Activated CD4-positive, alpha-beta T cell treated with anti-CD3 and anti-CD28 coated beads for 4 hours (primary cell): ENCODE results near the gene APBB2.

Experiments used
- DNase-seq, 2 donors: peaks; one replicate each; pipeline ENCODE4 v3.0.0-alpha.2; 2020

APBB2 gene

DNA sequence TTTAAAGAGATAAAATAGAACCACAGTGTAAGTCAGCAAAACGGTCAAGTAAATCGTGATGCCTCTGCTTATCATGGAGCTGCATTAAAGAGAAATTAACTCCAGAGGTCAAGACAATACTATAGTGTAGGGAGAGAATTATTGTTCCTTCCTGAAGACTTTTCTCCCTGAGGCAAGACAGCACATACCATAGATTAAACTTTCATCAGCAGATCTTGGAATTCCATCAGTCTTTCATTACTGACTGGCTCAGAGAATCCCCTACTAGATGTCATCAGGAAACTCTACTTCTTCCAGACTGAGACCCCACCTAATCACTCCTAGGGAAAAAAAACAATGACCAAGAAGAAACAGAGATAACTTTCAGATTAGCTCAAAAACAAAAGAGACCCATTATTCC is 333.2 kb downstream of the APBB2 start:
- no peak for DNase-seq

DNA sequence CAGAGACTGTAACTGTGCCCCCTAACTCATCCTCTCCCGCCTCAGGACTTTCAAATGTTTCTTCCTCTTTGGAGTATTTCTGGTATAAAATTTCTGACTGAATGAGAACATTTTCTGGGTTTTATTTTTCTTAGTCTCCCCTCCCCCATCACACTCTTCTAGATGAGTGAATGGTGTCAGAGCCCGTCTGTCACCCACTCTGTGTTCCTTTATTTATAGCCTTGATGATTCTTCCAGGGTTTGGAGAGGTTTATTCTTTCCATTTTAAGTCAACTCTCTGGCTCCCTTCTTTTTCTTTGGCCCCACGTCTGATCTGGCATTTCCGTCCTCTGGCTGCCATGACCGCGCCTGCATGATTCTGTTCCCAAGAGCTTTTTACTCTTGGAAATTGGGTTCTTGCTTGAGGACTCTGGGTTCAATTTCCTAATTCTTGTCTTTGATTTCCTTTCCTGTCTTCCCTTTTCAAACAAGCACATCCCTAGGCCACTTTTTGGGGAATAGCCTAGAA is 335.7 kb downstream of the APBB2 start:
- no peak for DNase-seq

DNA sequence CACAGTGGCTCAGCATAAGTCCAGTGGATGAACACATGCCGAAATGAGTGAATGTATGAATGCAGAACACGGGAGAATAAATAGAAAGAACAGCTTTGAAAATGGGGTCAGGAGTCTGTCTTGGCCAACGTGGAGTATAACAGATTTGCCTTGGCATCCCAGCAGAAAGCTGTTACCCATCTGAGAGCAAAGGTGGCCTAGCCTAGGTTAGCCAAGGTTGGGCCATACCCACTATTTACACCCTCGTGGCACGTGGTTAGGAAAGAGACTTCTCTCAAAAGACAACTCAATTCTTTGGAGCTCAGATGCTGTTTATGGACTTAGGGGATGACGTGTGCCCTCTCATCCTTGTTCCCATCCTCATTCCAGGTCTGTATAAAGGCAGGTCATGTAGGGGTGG is 337.3 kb downstream of the APBB2 start:
- DNase-seq = no peak

DNA sequence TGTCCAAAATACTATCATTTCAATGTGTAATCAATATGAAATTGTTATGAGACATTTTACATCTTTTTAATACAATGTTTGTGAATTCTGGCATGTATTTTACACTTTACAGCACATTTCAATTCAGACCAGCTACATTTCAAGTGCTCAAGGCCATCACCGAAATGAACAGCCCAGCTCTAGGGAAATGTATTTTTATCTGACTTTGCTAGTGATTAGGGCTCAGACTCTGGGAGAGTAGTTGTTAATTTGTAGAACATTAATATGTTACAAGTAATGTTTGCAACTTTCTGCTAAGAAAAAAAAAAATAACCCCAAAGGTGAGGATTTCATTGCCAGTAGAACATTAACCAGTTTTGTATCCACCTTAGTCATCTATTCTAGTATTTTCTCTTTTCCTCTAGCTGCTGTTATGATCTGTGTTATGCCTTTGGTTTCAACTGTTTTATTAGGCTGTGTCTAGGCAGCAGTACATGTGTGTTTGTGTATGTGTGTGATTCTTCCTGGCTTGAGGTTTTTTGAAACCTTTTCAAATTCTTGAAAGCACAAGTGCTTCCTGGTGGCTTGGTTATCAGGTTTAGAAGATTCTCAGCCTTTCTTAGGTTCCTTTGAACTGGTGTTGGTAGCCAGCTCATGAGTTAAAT is 338.7 kb downstream of the APBB2 start:
- DNase-seq = no peak

DNA sequence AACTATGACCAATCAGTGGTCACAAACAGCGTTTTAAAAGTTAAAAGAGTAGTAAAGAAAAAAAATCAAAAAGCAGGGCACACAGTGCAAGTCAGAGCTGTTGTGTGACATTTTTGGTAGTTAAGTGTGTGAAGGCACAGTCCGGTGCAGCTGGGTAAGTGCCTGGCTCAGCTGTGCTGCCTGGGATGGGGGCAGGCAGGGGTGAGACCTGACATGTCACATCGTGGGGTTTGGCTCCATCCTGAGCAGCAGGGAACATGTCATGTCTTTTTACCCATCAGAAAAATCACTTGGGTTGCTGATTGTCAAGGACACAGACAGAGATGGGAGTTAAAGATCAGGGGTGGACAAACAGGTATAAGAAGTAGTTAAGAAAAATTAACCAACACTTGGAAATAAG is 339.4 kb downstream of the APBB2 start:
- no peak for DNase-seq

DNA sequence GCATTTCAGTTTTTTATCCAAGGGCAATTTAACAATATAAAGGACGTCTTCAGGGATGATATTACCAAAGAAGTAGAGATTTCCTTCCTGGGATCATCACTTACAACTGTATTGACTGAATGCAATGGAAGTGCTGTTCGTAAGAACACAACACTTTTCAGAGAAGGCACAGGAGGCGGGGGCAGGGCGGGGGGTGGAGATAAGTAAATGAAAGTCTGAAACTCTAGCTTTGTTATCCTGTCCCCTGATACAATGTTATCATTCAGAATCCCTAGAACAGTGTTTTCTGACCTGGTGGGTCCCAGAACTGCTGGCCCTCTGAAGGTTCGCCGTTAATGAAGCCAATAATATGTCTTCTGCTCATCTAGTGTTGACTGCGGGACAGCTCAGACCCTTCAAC is 340.0 kb downstream of the APBB2 start:
- no peak for DNase-seq

DNA sequence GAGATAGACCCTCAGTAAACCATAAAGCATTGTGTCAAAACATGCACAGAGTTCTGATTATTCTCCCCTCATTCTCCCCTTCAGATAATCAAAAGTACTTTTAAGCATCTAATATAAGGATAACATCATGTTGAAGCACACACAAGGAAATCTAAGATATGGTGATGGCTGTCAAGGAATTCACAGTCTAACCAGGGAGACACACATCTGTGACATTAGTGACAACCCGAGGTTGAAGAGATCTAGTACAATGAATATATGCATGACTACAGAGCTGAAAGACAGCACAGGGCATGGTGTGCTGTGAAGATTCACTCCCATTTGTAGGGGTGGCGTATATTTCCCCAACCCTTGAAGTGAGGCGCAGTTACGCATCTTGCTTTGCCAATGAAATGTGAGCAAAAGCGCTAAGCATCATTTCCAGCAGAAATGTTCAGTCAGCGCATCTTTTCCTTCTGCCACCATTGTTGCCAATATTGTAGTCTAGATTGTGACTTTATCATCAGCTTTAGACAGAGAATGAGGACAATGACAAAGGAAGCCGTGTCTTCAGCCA is 342.6 kb downstream of the APBB2 start:
- DNase-seq = no peak

DNA sequence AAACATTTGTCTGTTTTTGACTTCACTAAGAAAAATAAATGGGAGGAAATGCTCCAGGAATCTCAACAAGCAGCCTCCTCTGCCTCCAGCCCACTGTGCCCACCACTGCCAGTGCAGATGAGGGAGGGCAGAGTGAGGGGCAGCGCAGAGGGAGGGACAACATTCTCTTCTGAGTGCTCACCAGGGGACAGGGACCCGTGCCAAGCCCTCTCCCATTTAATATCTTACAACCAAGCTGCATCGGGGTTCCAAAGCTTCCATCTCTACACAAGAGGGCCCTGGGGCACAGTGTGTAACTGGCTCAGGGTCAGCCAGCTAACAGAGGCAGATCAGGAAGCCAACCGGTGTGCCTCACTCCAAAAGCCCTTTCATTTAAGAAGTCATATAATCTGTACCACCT is 344.2 kb downstream of the APBB2 start:
- DNase-seq = no peak

DNA sequence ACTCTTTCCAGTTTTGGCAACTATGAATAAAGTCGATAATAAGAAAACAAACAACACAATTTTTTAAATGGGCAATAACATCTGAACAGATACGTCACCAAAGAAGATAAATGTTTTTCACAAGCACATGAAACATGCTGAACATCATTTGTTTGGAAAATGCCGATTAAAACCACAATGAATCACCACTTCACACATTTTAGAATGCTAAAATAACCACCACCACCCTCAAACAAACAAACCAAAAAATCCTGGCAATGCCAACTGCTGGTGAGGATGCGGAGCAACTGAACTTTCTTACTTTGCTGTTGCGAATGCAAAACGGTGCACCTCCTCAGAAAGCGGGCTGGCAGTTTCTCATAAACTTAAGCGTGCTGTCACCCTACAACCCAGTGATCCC is 348.6 kb downstream of the APBB2 start:
- no peak for DNase-seq

DNA sequence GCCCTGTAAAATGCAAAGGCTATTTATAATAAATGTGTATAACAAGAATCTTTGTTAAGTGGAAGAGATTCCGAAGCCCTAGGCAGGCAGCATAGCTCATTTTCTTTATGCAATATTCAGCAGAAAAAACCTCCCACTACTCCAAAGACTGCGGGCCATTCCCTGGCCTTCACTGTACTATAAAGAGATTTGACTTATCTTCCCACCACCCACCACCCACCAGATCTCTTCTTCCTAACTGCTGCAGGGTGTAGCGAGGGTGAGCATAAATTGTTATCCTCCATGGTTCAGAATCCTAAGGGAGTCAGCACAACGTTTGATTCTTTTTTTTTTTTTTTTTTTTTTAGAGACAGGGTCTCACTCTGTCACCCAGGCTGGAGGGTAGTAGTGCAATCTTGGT is 349.8 kb downstream of the APBB2 start:
- no peak for DNase-seq

DNA sequence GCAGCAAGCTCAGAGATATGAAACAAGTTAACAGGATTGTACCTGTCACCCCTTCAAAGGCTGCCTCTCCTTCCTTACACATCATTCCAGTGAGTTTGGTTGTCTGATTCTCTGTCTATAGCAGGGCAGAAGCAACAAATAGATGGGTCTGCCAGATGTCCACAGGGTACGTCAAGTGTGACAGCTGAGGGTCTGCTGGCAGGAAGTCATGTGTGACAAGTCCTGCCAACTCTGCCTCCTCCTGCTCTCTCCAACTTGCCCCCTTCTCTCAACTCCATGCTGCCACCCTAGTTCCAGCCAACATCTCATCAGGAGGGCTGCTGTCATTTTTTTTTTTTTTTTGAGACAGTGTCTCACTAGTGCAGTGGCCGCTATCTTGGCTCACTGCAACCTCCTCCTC is 355.4 kb downstream of the APBB2 start:
- DNase-seq = no peak

DNA sequence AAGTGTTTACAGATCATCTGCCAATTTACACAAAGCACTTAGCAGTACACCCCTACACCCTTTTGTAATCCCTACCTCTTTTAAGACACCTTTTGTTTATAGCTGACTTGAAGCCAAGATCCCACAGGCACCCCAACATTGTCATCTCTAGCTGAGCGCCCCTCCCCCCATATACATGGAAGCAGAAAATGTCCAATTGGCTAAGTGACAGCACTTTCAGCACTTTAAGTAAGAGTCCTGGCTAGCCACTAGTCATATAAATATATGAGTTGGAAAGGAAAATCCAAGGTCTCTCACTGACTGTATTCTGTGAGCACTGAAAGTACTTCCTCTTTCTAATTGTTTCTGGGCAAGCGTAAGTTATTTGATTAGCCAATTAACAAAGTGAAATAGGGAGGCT is 356.4 kb downstream of the APBB2 start:
- DNase-seq = no peak

DNA sequence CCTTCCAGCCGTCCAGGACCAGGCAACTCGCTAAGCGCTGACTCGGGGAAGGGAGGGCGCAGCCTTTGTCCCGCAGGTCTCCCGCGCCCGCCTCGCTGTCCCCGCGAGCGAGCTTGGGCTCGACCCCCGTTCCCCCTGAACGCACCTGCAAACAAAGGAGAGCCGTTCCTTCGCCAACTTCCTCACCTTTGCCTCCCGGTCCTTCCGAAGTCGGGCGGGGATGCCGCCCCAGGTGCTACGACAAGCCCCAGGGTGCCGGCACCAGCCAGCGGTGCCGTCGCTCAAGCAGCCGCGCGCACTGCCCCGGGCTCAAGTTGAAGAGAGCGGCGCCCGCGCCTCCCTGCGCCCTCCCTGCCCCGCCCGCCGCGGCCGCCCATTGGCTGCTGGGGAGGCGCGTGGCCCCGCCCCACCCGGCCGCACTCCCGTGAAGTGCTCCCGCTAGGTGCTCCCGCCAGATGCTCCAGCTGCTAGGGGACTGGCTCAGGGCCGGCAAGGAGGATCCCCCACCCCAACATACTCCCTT is 357.4 kb downstream of the APBB2 start:
- peak; percentile 37 to 39 for DNase-seq

DNA sequence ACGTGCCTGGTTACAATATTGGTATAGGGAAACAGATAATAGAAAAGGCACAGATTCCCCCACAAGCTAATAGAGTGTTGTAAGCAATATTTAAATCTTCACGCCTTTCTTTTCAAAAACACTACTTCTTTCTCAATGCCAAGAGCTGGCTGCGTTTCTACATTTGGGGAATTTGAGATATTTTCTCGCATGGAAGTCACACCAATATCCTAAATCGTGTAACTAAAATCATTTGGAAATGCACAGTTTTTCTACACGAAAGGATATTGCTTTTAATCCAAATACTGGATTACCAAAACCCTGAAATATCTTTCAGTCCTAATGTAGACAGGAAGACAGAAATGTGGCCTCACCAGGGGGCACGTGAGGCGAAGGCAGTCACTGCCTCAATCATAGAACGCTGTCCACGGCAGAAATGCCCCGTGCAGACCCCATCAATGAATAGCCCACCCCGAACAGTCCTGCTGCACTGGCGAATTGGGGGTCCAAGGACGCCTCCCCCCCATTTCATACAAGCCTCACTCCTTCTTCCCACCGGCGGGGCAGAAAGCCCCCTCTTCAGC is 358.0 kb downstream of the APBB2 start:
- DNase-seq = no peak

DNA sequence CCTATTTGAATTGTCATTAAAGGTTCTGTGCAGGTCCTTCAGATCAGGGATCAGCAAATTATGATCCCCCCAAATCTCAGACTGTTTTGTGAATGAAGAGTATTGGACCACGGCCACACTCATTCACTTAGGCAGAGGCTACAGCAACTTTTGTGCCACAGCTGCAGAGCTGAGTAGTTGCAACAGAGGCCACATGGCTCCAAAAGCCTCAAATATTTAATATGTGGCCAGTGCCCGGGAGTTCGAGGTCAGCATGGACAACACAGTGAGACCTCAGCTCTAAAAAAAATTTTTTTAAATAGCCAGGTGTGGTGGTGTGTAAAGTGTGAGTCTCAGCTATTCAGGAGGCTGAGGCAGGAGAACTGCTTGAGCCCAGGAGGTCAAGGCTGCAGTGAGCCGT is 363.8 kb downstream of the APBB2 start:
- no peak for DNase-seq

DNA sequence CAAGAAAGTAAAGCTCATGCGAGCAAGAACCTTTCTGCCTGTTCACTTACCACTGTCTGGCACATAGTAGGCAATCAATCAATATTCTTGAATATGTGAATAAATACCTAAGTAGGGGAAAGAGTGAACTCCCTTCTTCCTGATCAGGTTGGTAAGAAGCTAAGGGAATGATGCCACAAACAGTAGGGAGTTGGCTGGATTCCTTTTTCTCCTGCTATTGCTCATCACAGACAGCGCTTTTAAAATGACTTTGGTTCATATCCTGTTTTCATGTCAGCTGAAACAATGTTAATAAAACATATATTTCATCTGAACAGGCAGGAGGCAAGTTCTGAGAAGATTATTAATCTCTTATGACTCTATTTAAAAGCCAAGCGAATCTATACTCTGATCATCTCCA is 365.4 kb downstream of the APBB2 start:
- DNase-seq = no peak

DNA sequence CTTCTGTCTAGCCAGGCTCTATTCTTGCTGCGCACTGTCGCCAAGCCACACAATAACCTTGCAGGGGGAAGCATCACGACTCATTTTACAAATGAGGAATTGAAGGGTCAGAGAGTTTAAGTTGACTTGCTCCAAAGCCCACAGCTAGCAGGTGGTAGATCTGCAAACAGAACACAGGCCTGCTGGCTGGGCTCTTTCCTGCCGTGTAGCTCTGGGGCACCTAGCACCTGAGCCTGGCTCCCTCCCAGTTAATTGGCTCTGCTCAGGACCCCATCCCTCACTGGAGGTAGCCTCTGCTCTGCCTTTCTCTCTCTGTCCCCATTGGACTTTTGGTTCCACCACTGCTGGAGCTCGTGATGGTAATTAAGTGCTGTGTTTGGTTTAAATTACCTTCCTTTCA is 366.1 kb downstream of the APBB2 start:
- no peak for DNase-seq

DNA sequence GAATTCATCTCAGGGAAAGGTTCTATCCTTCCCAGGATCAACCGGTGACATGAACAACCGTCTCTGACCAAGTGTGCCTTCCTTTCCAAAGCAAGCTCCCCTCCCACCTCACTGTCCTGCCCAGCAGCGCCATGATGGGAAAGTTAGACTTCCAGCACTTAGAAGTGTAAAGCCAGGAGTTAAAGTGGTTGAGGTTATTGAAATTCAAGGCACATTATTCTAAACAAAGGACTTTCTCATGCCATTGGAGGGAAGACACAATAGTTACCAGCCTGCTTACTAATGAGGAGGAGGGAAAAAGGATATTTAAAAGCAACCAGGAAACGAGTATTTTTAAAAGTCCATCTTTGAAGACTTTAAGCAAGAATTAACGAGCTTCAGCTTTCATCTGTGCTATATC is 367.8 kb downstream of the APBB2 start:
- DNase-seq = no peak

DNA sequence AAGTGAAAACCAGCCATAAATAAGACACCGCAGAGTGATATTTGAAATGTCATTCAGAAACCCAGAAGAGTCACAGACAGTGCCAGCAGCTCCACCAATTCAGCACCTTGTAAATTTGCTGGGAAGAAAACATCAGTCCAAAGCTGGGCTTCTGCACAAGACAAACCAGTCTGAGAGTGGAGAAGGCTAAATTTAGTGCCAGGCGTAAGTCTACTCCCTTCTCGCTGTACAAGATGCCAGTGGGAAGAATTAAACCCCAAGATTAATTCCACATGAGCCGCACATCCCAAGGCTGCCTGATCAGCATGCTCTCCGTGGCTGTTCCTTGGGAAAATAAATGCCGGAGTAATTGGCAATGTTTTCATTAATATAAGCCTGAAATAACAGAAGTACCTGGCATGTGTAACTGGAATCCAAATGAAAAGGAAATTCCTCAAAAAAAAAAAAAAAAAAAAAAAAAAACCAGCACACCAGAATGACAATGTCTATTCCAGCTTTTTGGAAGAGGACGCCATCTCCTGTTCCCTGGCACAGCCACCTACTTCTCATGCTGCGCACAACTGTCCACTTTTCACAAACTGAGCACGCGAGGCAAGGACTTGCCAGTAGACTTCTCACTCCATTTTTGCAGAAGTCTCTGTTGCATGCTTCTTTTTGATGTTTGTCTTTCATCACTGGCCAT is 369.0 kb downstream of the APBB2 start:
- DNase-seq = no peak

DNA sequence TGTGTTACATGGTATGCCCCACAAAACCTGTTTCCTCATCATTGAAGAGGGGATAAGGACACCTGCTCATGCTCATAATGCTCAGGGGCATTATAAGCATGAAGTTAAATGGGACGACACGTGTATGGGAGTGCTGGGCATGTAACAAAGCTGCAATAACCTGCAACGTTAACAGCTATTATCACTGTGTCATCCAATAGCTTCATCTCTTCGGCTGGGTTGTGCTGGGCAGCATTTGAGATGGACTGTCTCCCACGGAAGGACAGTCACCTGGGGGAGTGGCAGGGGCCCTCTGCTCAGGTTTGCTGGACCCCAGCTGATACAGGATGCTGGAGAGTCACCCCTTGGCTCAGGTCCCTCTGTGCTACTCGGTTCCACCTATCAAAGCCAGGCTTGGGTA is 370.1 kb downstream of the APBB2 start:
- DNase-seq = no peak

DNA sequence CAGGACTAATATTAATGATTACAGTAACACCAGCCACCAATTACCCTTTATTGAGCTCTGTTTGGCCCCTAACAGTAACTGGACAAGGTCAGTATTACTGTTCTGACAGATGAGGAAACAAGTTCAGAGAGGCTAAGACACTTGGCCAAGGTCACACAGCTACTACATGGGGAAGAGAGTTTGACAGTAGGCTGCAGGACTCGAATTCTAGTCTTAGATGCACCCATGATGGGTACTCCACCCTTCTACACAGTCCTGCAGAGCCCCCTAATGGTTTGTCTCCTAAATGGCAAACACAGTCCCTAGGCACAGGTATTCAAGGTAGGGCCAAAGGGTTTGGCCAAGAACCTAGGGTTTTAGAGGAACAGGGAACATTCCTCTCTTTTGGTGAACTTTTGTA is 370.6 kb downstream of the APBB2 start:
- peak in 1 of 2 donors; percentile 11 for DNase-seq

DNA sequence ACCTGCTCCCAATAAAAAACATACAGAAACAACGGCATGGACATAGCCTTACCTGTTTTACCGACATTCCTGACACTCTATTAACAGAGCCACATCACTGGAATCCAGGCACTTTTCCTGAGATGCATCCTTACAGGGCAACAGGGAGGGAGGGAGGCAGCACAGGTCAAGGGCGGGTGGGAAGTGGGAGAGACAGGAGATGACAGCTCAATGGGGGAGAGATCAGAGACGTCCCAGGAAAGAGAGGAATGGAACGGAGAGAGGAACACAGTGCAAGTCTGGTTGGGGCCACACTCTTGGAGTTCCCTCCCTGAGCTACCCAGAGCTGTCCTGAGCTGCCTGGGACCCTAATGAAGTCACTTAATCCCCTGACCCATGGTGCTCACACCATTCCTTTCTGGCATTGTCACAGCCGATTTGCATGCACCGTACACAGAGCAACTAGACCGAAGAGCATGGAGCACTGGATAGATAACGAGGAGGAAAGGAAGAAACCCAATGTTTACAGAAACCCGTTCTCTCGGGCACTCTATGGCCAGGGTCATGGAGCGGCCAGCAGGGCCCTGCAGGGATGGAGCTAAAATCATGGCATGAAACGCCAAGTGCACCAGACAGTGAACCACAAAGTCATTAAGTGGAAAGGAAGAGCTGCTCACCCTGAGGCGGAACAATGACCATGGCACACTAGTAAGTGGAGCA is 371.5 kb downstream of the APBB2 start:
- no peak for DNase-seq

DNA sequence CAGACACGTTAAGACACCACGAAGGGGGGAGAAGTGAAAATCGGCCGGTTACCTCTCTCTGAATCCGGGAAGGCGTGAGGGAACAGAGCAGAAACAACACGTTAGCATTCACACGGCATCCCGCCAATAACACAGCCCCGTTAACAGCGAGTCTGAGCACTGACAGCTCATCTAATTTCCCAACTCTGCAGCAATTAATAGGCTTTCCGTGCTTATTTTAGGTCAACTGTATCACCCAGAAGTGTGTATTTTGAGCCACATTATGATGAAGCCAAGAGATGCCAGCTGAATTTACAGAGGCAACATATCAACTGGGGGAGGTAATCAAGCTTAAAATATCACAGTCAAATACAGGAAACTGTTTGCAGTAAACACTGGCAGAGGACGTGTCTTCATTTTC is 372.0 kb downstream of the APBB2 start:
- DNase-seq = no peak
